ENCODE measurements around the gene ZNF333. TPM values are rescaled to one million over a fixed set of nuclear protein-coding genes. Genes with fewer than 3 reads are reported as not detected.
A peak's percentile ranks its signal among the peaks of the same experiment; 100 is the strongest.

The ZNF333 gene
- 1 to 10 TPM; 9.3 to 10.0 TPM for total RNA-seq
- 10.5 TPM for polyA plus RNA-seq

GRCh38 chr19:14689598-14690503, at the start of gene ZNF333:
Gene ZNF333 (plus strand): TSS chr19:14690048. CDS start chr19:14693492, 3,444 bp downstream.
- Histone ChIP-seq H3K27me3 (ENCODE audit: insufficient read depth, low read length, poor library complexity, severe bottlenecking) (no peaks in the 10 kb centered on the region), H3K36me3 (ENCODE audit: insufficient read depth, low read length) (no peaks in the 10 kb centered on the region), H3K27ac (ENCODE audit: low read depth, low read length) (peak within 1 kb of the TSS; percentile 96), H3K4me1 (ENCODE audit: insufficient read depth, low read length) (peaks cover 12% of the 10 kb centered on the region), H3K4me3 (ENCODE audit: low read length) (peak within 1 kb of the TSS; percentile 92), H3K9me3 (ENCODE audit: low read length) (no peaks in the 10 kb centered on the region)
- H3K9me3 Mint-ChIP-seq = no peaks in the 10 kb centered on the region
- H3K4me1 Mint-ChIP-seq = peaks cover 20 to 29% (median 28%) of the 10 kb centered on the region in 3 donors
- peaks cover 0 to 22% (median 0%) of the 10 kb centered on the region in 3 donors for H3K36me3 Mint-ChIP-seq
- POLR2A ChIA-PET = interaction anchor here (1.0 to 1.1 kb wide), 2 partner anchors 11 to 272 kb away, joined by 3 to 4 read pairs; no protein-coding TSS in a partner anchor
- DNase-seq = peak; percentile 96 to 99 (median 97)
- peak within 1 kb of the TSS; percentile 92 to 100 (median 98) for H3K27ac Mint-ChIP-seq
- CTCF ChIA-PET = interaction anchor here (1.6 to 7.2 kb wide), 2 partner anchors 17 to 117 kb away, joined by 3 to 76 read pairs; partner anchors contain the start of gene NDUFB7
- peaks cover 0 to 2% of the 10 kb centered on the region in 2 donors for H3K27me3 Mint-ChIP-seq
- H3K4me3 Mint-ChIP-seq = peak within 1 kb of the TSS; percentile 89 to 99 (median 94)

- CTCF ChIA-PET = no interaction called here
- no peak overlapping the region for H3K27ac Mint-ChIP-seq
- POLR2A ChIA-PET = no interaction called here
Measured at GRCh38 chr19:14648506-14648905, 41.3 kb upstream of the ZNF333 start.

DNA sequence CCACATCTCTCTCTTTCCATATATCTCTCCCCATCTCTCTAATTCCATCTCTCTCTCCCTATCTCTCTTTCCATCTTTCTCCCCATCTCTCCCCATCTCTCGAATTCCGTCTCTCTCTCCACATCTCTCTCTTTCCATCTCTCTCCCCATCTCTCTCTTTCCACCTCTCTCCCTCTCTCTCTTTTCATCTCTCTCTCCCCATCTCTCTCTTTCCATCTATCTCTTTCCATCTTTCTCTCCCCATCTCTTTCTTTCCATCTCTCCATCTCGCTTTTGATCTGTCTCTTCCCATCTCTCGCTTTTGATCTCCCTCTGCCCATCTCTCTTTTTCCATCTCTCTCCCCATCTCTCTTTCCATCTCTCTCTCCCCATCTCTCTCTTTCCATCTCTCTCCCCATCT, 40.8 kb upstream of the ZNF333 start:
- CTCF ChIA-PET = no interaction called here
- POLR2A ChIA-PET = no interaction called here
- Mint-ChIP-seq H3K4me3 (no peak overlapping the region), H3K9me3 (peaks cover 0 to 4% (median 0%) of the 10 kb centered on the region in 5 donors), H3K27ac (no peak overlapping the region), H3K36me3 (no peaks in the 10 kb centered on the region), H3K27me3 (peaks cover 8 to 28% of the 10 kb centered on the region in 2 donors), H3K4me1 (no peaks in the 10 kb centered on the region)
- Histone ChIP-seq H3K4me3 (ENCODE audit: low read length) (no peak overlapping the region), H3K27me3 (ENCODE audit: insufficient read depth, low read length, poor library complexity, severe bottlenecking) (no peaks in the 10 kb centered on the region), H3K27ac (ENCODE audit: low read depth, low read length) (no peak overlapping the region), H3K4me1 (ENCODE audit: insufficient read depth, low read length) (no peaks in the 10 kb centered on the region), H3K36me3 (ENCODE audit: insufficient read depth, low read length) (no peaks in the 10 kb centered on the region), H3K9me3 (ENCODE audit: low read length) (no peaks in the 10 kb centered on the region)
- no peak for DNase-seq

More at GRCh38 chr19:14648506-14648905, 41.3 kb upstream of the ZNF333 start:
- no peak overlapping the region for H3K27ac ChIP-seq (ENCODE audit: low read depth, low read length)
- H3K9me3 Mint-ChIP-seq = peaks cover 0 to 8% (median 1%) of the 10 kb centered on the region in 5 donors
- H3K36me3 ChIP-seq (ENCODE audit: insufficient read depth, low read length) = no peaks in the 10 kb centered on the region
- H3K27me3 Mint-ChIP-seq = peaks cover 8 to 28% of the 10 kb centered on the region in 2 donors
- H3K36me3 Mint-ChIP-seq = no peaks in the 10 kb centered on the region
- no peaks in the 10 kb centered on the region for H3K27me3 ChIP-seq (ENCODE audit: insufficient read depth, low read length, poor library complexity, severe bottlenecking)
- no peak overlapping the region for H3K4me3 ChIP-seq (ENCODE audit: low read length)
- H3K4me1 ChIP-seq (ENCODE audit: insufficient read depth, low read length) = no peaks in the 10 kb centered on the region
- H3K9me3 ChIP-seq (ENCODE audit: low read length) = no peaks in the 10 kb centered on the region
- H3K4me1 Mint-ChIP-seq = no peaks in the 10 kb centered on the region
- no peak for DNase-seq
- no peak overlapping the region for H3K4me3 Mint-ChIP-seq

- Mint-ChIP-seq H3K27ac (peak overlapping the region in 1 of 8 donors; percentile 80), H3K9me3 (peaks cover 0 to 2% (median 0%) of the 10 kb centered on the region in 5 donors), H3K36me3 (no peaks in the 10 kb centered on the region), H3K4me1 (no peaks in the 10 kb centered on the region), H3K27me3 (peaks cover 10 to 34% of the 10 kb centered on the region in 2 donors), H3K4me3 (no peak overlapping the region)
- Histone ChIP-seq H3K4me1 (ENCODE audit: insufficient read depth, low read length) (no peaks in the 10 kb centered on the region), H3K36me3 (ENCODE audit: insufficient read depth, low read length) (no peaks in the 10 kb centered on the region), H3K27ac (ENCODE audit: low read depth, low read length) (no peak overlapping the region), H3K9me3 (ENCODE audit: low read length) (no peaks in the 10 kb centered on the region), H3K27me3 (ENCODE audit: insufficient read depth, low read length, poor library complexity, severe bottlenecking) (no peaks in the 10 kb centered on the region), H3K4me3 (ENCODE audit: low read length) (no peak overlapping the region)
- ChIA-PET CTCF (no interaction called here), POLR2A (no interaction called here)
- DNase-seq = no peak
Measured at GRCh38 chr19:14650161-14650560, 39.7 kb upstream of the ZNF333 start.

GRCh38 chr19:14654786-14655560, 34.9 kb upstream of the ZNF333 start:
- Mint-ChIP-seq H3K36me3 (no peaks in the 10 kb centered on the region), H3K4me1 (no peaks in the 10 kb centered on the region), H3K4me3 (no peak overlapping the region), H3K27ac (peak overlapping the region in 1 of 8 donors; percentile 9), H3K27me3 (peaks cover 2 to 33% of the 10 kb centered on the region in 2 donors), H3K9me3 (peaks cover 0 to 2% (median 0%) of the 10 kb centered on the region in 5 donors)
- Histone ChIP-seq H3K9me3 (ENCODE audit: low read length) (no peaks in the 10 kb centered on the region), H3K36me3 (ENCODE audit: insufficient read depth, low read length) (no peaks in the 10 kb centered on the region), H3K27me3 (ENCODE audit: insufficient read depth, low read length, poor library complexity, severe bottlenecking) (no peaks in the 10 kb centered on the region), H3K4me1 (ENCODE audit: insufficient read depth, low read length) (no peaks in the 10 kb centered on the region), H3K27ac (ENCODE audit: low read depth, low read length) (no peak overlapping the region), H3K4me3 (ENCODE audit: low read length) (no peak overlapping the region)
- CTCF ChIA-PET = no interaction called here
- DNase-seq = no peak
- POLR2A ChIA-PET = no interaction called here

GRCh38 chr19:14655726-14656125, 34.1 kb upstream of the ZNF333 start:
- H3K4me1 ChIP-seq (ENCODE audit: insufficient read depth, low read length) = no peaks in the 10 kb centered on the region
- Mint-ChIP-seq H3K27ac (peak overlapping the region in 1 of 8 donors; percentile 17), H3K27me3 (peaks cover 5 to 36% of the 10 kb centered on the region in 2 donors), H3K4me1 (no peaks in the 10 kb centered on the region), H3K9me3 (no peaks in the 10 kb centered on the region), H3K4me3 (no peak overlapping the region), H3K36me3 (no peaks in the 10 kb centered on the region)
- H3K27ac ChIP-seq (ENCODE audit: low read depth, low read length) = no peak overlapping the region
- ChIA-PET CTCF (no interaction called here), POLR2A (no interaction called here)
- DNase-seq = no peak
- H3K9me3 ChIP-seq (ENCODE audit: low read length) = no peaks in the 10 kb centered on the region
- H3K27me3 ChIP-seq (ENCODE audit: insufficient read depth, low read length, poor library complexity, severe bottlenecking) = no peaks in the 10 kb centered on the region
- no peaks in the 10 kb centered on the region for H3K36me3 ChIP-seq (ENCODE audit: insufficient read depth, low read length)
- no peak overlapping the region for H3K4me3 ChIP-seq (ENCODE audit: low read length)

- Mint-ChIP-seq H3K36me3 (no peaks in the 10 kb centered on the region), H3K4me3 (no peak overlapping the region), H3K27me3 (peaks cover 9 to 34% of the 10 kb centered on the region in 2 donors), H3K4me1 (peaks cover 0 to 2% (median 0%) of the 10 kb centered on the region in 3 donors), H3K27ac (no peak overlapping the region), H3K9me3 (no peaks in the 10 kb centered on the region)
- H3K9me3 ChIP-seq (ENCODE audit: low read length) = no peaks in the 10 kb centered on the region
- ChIA-PET POLR2A (no interaction called here), CTCF (no interaction called here)
- H3K4me1 ChIP-seq (ENCODE audit: insufficient read depth, low read length) = no peaks in the 10 kb centered on the region
- H3K4me3 ChIP-seq (ENCODE audit: low read length) = no peak overlapping the region
- no peak overlapping the region for H3K27ac ChIP-seq (ENCODE audit: low read depth, low read length)
- no peaks in the 10 kb centered on the region for H3K27me3 ChIP-seq (ENCODE audit: insufficient read depth, low read length, poor library complexity, severe bottlenecking)
- DNase-seq = no peak
- no peaks in the 10 kb centered on the region for H3K36me3 ChIP-seq (ENCODE audit: insufficient read depth, low read length)
Measured at GRCh38 chr19:14659874-14660489, 29.9 kb upstream of the ZNF333 start.

Data from CD8-positive, alpha-beta memory T cell (primary cell).